Aorta (tissue), 5 donors: ENCODE data around the gene KRTAP5-2. TPM values are rescaled to one million over a fixed set of nuclear protein-coding genes. Genes with fewer than 3 reads are reported as not detected.

Experiments used
- ATAC-seq: fragments of 200-7000 bp; cut with Tn5 transposase; one replicate; pipeline ENCODE4 v1.9.1; 2022; ENCODE audit warnings: moderate library complexity; ENCODE audit not compliant: low FRiP score
- DNase-seq, 2 donors: peaks; one replicate each; pipeline ENCODE4 v3.0.0-alpha.2; 2020
- H3K27ac ChIP-seq, 2 donors: one replicate each; pipeline ENCODE4 v1.5.1; 2013; ENCODE audit warnings: low read length in 2 of 2, mild to moderate bottlenecking in 2 of 2, moderate library complexity in 2 of 2, control low read depth in 1 of 2, inconsistent platforms in 1 of 2, low read depth in 1 of 2
- H3K27me3 ChIP-seq, 2 donors: one replicate each; pipeline ENCODE4 v1.6.1; 2013; ENCODE audit warnings: control low read depth in 1 of 2, low read length in 1 of 2, mild to moderate bottlenecking in 1 of 2, moderate library complexity in 1 of 2; ENCODE audit not compliant: insufficient read depth in 2 of 2, control insufficient read depth in 1 of 2
- H3K36me3 ChIP-seq, 2 donors: one replicate each; pipeline ENCODE4 v1.6.1; 2013; ENCODE audit warnings: control low read depth in 1 of 2, low read length in 1 of 2, mild to moderate bottlenecking in 1 of 2; ENCODE audit not compliant: insufficient read depth in 2 of 2, control insufficient read depth in 1 of 2
- H3K4me1 ChIP-seq, 2 donors: one replicate each; pipeline ENCODE4 v1.6.1; 2013; ENCODE audit warnings: low read length in 2 of 2, control low read depth in 1 of 2, mild to moderate bottlenecking in 1 of 2, moderate library complexity in 1 of 2; ENCODE audit not compliant: insufficient read depth in 2 of 2, control insufficient read depth in 1 of 2
- H3K4me3 ChIP-seq, 2 donors: one replicate each; pipeline ENCODE4 v1.5.1; 2013; ENCODE audit warnings: low read length in 2 of 2, control low read depth in 1 of 2, mild to moderate bottlenecking in 1 of 2
- H3K9me3 ChIP-seq: one replicate; pipeline ENCODE4 v1.6.1; 2013; ENCODE audit warnings: mild to moderate bottlenecking, low read length; ENCODE audit not compliant: control insufficient read depth
- WGBS, 2 donors: extraction: QIAGEN DNeasy Blood & Tissue Kit; methylation state at CpG; one replicate each; pipeline ENCODE4 v1.1.7; 2013; 5-methylcytosine and 5-hydroxymethylcytosine counted together
- intact Hi-C, 2 donors: fragments of 100-400 bp; cut with DNase I; formaldehyde crosslinking; loops; one replicate each; pipeline versions ENCODE4 v1.14.2 to v1.15.0; 2022
- polyA plus RNA-seq, 2 donors: library from polyadenylated mRNA; stranded (reverse); fragments of 200-250 nt; gene quantifications; one replicate each; pipeline ENCODE4 v1.2.3, GENCODE V29; 2013
- total RNA-seq, 2 donors: library from RNA; stranded (reverse); fragmentation: NEBNext Ultra II Directional; extraction: Animal tissue kit (Norgen Biotek cat#: 25700); gene quantifications; one replicate each; pipeline ENCODE4 v1.2.1, GENCODE V29; 2021
- donor health status: healthy with polysubstance abuse.
- donor health status: Bipolar disorder and iron deficiency.
- donor health status: DM: no; HTN: no; CAD: no.
- donor health status: DM: no; HTN: no; CAD: no.
- donor health status: DM: yes; HTN: yes; CAD: no.

Gene KRTAP5-2
- total and polyA plus RNA-seq, 4 donors, result not detected

- intact Hi-C loops, result no loop called here
- WGBS, 2 donors, result 3 to 4% methylated on average over 34 to 37 of the region's 37 CpGs
- ATAC-seq (no peak), DNase-seq (peak in 1 of 2 donors; percentile 81)
- peaks cover under 1% of the 10 kb centered on the region for H3K9me3 ChIP-seq
- peak overlapping the region in 1 of 2 donors; percentile 8 for H3K27ac ChIP-seq
- H3K27me3 ChIP-seq, result no peaks in the 10 kb centered on the region
- H3K4me3 ChIP-seq, result peak overlapping the region; percentile 33 to 58
- H3K36me3 ChIP-seq, result no peaks in the 10 kb centered on the region
- H3K4me1 ChIP-seq, result no peaks in the 10 kb centered on the region
Observed at GRCh38 chr11:1573077-1573902, 24.8 kb downstream of the KRTAP5-2 start.

GRCh38 chr11:1572197-1573076, 25.7 kb downstream of the KRTAP5-2 start, which contains the start of gene DUSP8:
DUSP8 (minus strand) TSS chr11:1572271; CDS start chr11:1565826, 6,445 bp downstream.
- 1% methylated on average over 77 to 124 of the region's 124 CpGs for WGBS, 2 donors
- Histone ChIP-seq H3K27ac (no peak within 1 kb of the TSS), H3K36me3 (no peaks in the 10 kb centered on the region), H3K4me1 (no peaks in the 10 kb centered on the region), H3K27me3 (no peaks in the 10 kb centered on the region), H3K9me3 (no peaks in the 10 kb centered on the region), H3K4me3 (peak within 1 kb of the TSS; percentile 67 to 78)
- ATAC-seq (peak; percentile 87), DNase-seq (peak; percentile 95 to 97)
- intact Hi-C loops, result no loop called here

- Histone ChIP-seq H3K4me3 (peak overlapping the region; percentile 67 to 78), H3K27ac (no peak overlapping the region), H3K36me3 (no peaks in the 10 kb centered on the region), H3K27me3 (no peaks in the 10 kb centered on the region), H3K4me1 (no peaks in the 10 kb centered on the region), H3K9me3 (no peaks in the 10 kb centered on the region)
- 0 to 1% methylated on average over 22 to 91 of the region's 91 CpGs for WGBS, 2 donors
- ATAC-seq (no peak), DNase-seq (no peak)
- intact Hi-C loops, result no loop called here
Observed at GRCh38 chr11:1571760-1572196, 26.3 kb downstream of the KRTAP5-2 start.

GRCh38 chr11:1570896-1571759, 27.0 kb downstream of the KRTAP5-2 start:
- no peak overlapping the region for H3K27ac ChIP-seq
- no peaks in the 10 kb centered on the region for H3K4me1 ChIP-seq
- ATAC-seq (no peak), DNase-seq (peak; percentile 58 to 79)
- H3K27me3 ChIP-seq, result no peaks in the 10 kb centered on the region
- H3K4me3 ChIP-seq, result peak overlapping the region; percentile 67 to 78
- H3K9me3 ChIP-seq, result no peaks in the 10 kb centered on the region
- H3K36me3 ChIP-seq, result no peaks in the 10 kb centered on the region
- 2% methylated on average over 34 to 58 of the region's 58 CpGs for WGBS, 2 donors
- intact Hi-C loops, result no loop called here

DNA sequence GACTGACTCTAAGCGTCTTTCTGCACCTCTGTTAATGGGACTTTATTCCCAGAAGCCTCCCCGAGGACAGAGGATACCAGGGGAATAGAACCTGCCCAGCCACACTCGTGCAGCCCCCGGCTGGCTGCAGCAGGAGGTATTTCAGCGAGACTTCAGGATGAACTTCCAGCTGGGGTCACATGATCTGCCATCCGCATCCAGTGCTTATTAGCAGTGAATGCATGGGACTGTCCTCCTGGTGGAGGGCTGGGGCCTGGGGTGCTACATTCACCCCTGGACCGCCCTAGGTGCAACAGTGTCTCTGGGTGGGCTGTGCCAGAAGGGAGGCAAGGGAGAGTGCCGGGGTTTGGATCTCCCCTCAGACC, 27.6 kb downstream of the KRTAP5-2 start:
- Histone ChIP-seq H3K36me3 (no peaks in the 10 kb centered on the region), H3K27me3 (no peaks in the 10 kb centered on the region), H3K9me3 (no peaks in the 10 kb centered on the region), H3K4me1 (no peaks in the 10 kb centered on the region), H3K4me3 (no peak overlapping the region), H3K27ac (no peak overlapping the region)
- intact Hi-C loops, result no loop called here
- WGBS, 2 donors, result 48 to 51% methylated on average over 8 of the region's 8 CpGs
- ATAC-seq (no peak), DNase-seq (no peak)

- Histone ChIP-seq H3K27me3 (no peaks in the 10 kb centered on the region), H3K9me3 (no peaks in the 10 kb centered on the region), H3K4me3 (no peak overlapping the region), H3K27ac (no peak overlapping the region), H3K36me3 (no peaks in the 10 kb centered on the region), H3K4me1 (no peaks in the 10 kb centered on the region)
- DNase-seq (peak in 1 of 2 donors; percentile 70), ATAC-seq (no peak)
- intact Hi-C loops, result no loop called here
- WGBS, 2 donors, result 50 to 56% methylated on average over 11 of the region's 11 CpGs
Observed at GRCh38 chr11:1570001-1570453, 28.1 kb downstream of the KRTAP5-2 start.

GRCh38 chr11:1569251-1569780, 28.8 kb downstream of the KRTAP5-2 start:
- Histone ChIP-seq H3K36me3 (no peaks in the 10 kb centered on the region), H3K9me3 (no peaks in the 10 kb centered on the region), H3K4me1 (no peaks in the 10 kb centered on the region), H3K4me3 (no peak overlapping the region), H3K27ac (no peak overlapping the region), H3K27me3 (no peaks in the 10 kb centered on the region)
- WGBS, 2 donors, result 44 to 45% methylated on average over 14 of the region's 14 CpGs
- ATAC-seq (no peak), DNase-seq (peak in 1 of 2 donors; percentile 59)
- intact Hi-C loops, result no loop called here

- no peaks in the 10 kb centered on the region for H3K27me3 ChIP-seq
- H3K4me1 ChIP-seq, result no peaks in the 10 kb centered on the region
- H3K27ac ChIP-seq, result no peak overlapping the region
- intact Hi-C loops, result no loop called here
- H3K9me3 ChIP-seq, result no peaks in the 10 kb centered on the region
- 55 to 56% methylated on average over 13 of the region's 13 CpGs for WGBS, 2 donors
- H3K4me3 ChIP-seq, result no peak overlapping the region
- DNase-seq (peak; percentile 44 to 74), ATAC-seq (no peak)
- H3K36me3 ChIP-seq, result no peaks in the 10 kb centered on the region
Observed at GRCh38 chr11:1568441-1568911, 29.6 kb downstream of the KRTAP5-2 start.
